Activated naive CD8-positive, alpha-beta T cell (primary cell): Measurements from ENCODE around the gene VEGFA.

Experiments used
- H3K27ac Mint-ChIP-seq: one replicate; pipeline ENCODE4 v1.8.0; 2021; ENCODE audit warnings: mixed read lengths
- H3K27me3 Mint-ChIP-seq: one replicate; pipeline ENCODE4 v1.8.0; 2021; ENCODE audit warnings: mixed read lengths
- H3K36me3 Mint-ChIP-seq: one replicate; pipeline ENCODE4 v1.8.0; 2021; ENCODE audit warnings: mixed read lengths
- H3K4me1 Mint-ChIP-seq: one replicate; pipeline ENCODE4 v1.8.0; 2021; ENCODE audit warnings: low read depth, mixed read lengths
- H3K4me3 Mint-ChIP-seq: one replicate; pipeline ENCODE4 v1.8.0; 2021; ENCODE audit warnings: mild to moderate bottlenecking, mixed read lengths
- H3K9me3 Mint-ChIP-seq: one replicate; pipeline ENCODE4 v1.8.0; 2021; ENCODE audit warnings: low read depth, mixed read lengths

The VEGFA gene

GRCh38 chr6:43771858-43772680, 2.1 kb downstream of the VEGFA start:
- peak overlapping the region; percentile 88 for H3K27ac Mint-ChIP-seq
- H3K9me3 Mint-ChIP-seq, result no peaks in the 10 kb centered on the region
- H3K4me1 Mint-ChIP-seq, result peaks cover 30% of the 10 kb centered on the region
- H3K4me3 Mint-ChIP-seq, result peak overlapping the region; percentile 90
- peaks cover 6% of the 10 kb centered on the region for H3K27me3 Mint-ChIP-seq
- no peaks in the 10 kb centered on the region for H3K36me3 Mint-ChIP-seq

GRCh38 chr6:43772681-43773049, 2.7 kb downstream of the VEGFA start:
- H3K27me3 Mint-ChIP-seq, result peaks cover 6% of the 10 kb centered on the region
- H3K9me3 Mint-ChIP-seq, result no peaks in the 10 kb centered on the region
- peaks cover 2% of the 10 kb centered on the region for H3K36me3 Mint-ChIP-seq
- peaks cover 30% of the 10 kb centered on the region for H3K4me1 Mint-ChIP-seq
- H3K27ac Mint-ChIP-seq, result peak overlapping the region; percentile 88
- H3K4me3 Mint-ChIP-seq, result peak overlapping the region; percentile 90

GRCh38 chr6:43773050-43773979, 3.3 kb downstream of the VEGFA start:
- Mint-ChIP-seq H3K27me3 (peaks cover 6% of the 10 kb centered on the region), H3K9me3 (no peaks in the 10 kb centered on the region), H3K36me3 (peaks cover 2% of the 10 kb centered on the region), H3K4me1 (peaks cover 30% of the 10 kb centered on the region), H3K27ac (peak overlapping the region; percentile 2), H3K4me3 (peak overlapping the region; percentile 90)

GRCh38 chr6:43773980-43774775, 4.2 kb downstream of the VEGFA start:
- Mint-ChIP-seq H3K36me3 (peaks cover 2% of the 10 kb centered on the region), H3K9me3 (no peaks in the 10 kb centered on the region), H3K4me1 (peaks cover 30% of the 10 kb centered on the region), H3K27ac (no peak overlapping the region), H3K4me3 (no peak overlapping the region), H3K27me3 (peaks cover 6% of the 10 kb centered on the region)

GRCh38 chr6:43774776-43775534, 4.9 kb downstream of the VEGFA start:
- Mint-ChIP-seq H3K4me1 (peaks cover 27% of the 10 kb centered on the region), H3K27me3 (peaks cover 6% of the 10 kb centered on the region), H3K27ac (no peak overlapping the region), H3K36me3 (peaks cover 2% of the 10 kb centered on the region), H3K9me3 (no peaks in the 10 kb centered on the region), H3K4me3 (no peak overlapping the region)

- H3K27me3 Mint-ChIP-seq, result peaks cover 6% of the 10 kb centered on the region
- H3K4me1 Mint-ChIP-seq, result peaks cover 25% of the 10 kb centered on the region
- no peaks in the 10 kb centered on the region for H3K9me3 Mint-ChIP-seq
- H3K36me3 Mint-ChIP-seq, result peaks cover 2% of the 10 kb centered on the region
- no peak overlapping the region for H3K27ac Mint-ChIP-seq
- no peak overlapping the region for H3K4me3 Mint-ChIP-seq
These were observed 5.5 kb downstream of the VEGFA start for GRCh38 chr6:43775535-43775885.

- peaks cover 6% of the 10 kb centered on the region for H3K27me3 Mint-ChIP-seq
- H3K36me3 Mint-ChIP-seq, result peaks cover 2% of the 10 kb centered on the region
- no peak overlapping the region for H3K27ac Mint-ChIP-seq
- H3K9me3 Mint-ChIP-seq, result no peaks in the 10 kb centered on the region
- H3K4me3 Mint-ChIP-seq, result no peak overlapping the region
- peaks cover 25% of the 10 kb centered on the region for H3K4me1 Mint-ChIP-seq
These were observed 6.2 kb downstream of the VEGFA start for GRCh38 chr6:43776115-43776798.

GRCh38 chr6:43776799-43777776, 7.1 kb downstream of the VEGFA start:
- H3K9me3 Mint-ChIP-seq, result no peaks in the 10 kb centered on the region
- no peak overlapping the region for H3K27ac Mint-ChIP-seq
- H3K36me3 Mint-ChIP-seq, result peaks cover 5% of the 10 kb centered on the region
- peaks cover 6% of the 10 kb centered on the region for H3K27me3 Mint-ChIP-seq
- H3K4me1 Mint-ChIP-seq, result peaks cover 24% of the 10 kb centered on the region
- H3K4me3 Mint-ChIP-seq, result no peak overlapping the region

- peaks cover 5% of the 10 kb centered on the region for H3K36me3 Mint-ChIP-seq
- no peak overlapping the region for H3K27ac Mint-ChIP-seq
- H3K27me3 Mint-ChIP-seq, result peaks cover 6% of the 10 kb centered on the region
- no peak overlapping the region for H3K4me3 Mint-ChIP-seq
- H3K9me3 Mint-ChIP-seq, result no peaks in the 10 kb centered on the region
- peaks cover 17% of the 10 kb centered on the region for H3K4me1 Mint-ChIP-seq
These were observed 8.3 kb downstream of the VEGFA start for GRCh38 chr6:43778131-43778855.

- Mint-ChIP-seq H3K9me3 (no peaks in the 10 kb centered on the region), H3K27me3 (peaks cover 2% of the 10 kb centered on the region), H3K36me3 (peaks cover 5% of the 10 kb centered on the region), H3K4me1 (peaks cover 13% of the 10 kb centered on the region), H3K4me3 (no peak overlapping the region), H3K27ac (no peak overlapping the region)
These were observed 9.2 kb downstream of the VEGFA start for GRCh38 chr6:43778976-43779851.

- peaks cover 5% of the 10 kb centered on the region for H3K36me3 Mint-ChIP-seq
- no peak overlapping the region for H3K4me3 Mint-ChIP-seq
- H3K9me3 Mint-ChIP-seq, result no peaks in the 10 kb centered on the region
- H3K27me3 Mint-ChIP-seq, result no peaks in the 10 kb centered on the region
- H3K27ac Mint-ChIP-seq, result no peak overlapping the region
- H3K4me1 Mint-ChIP-seq, result peaks cover 8% of the 10 kb centered on the region
These were observed 9.8 kb downstream of the VEGFA start for GRCh38 chr6:43779852-43780236.

GRCh38 chr6:43780293-43780692, 10.3 kb downstream of the VEGFA start:
- no peak overlapping the region for H3K4me3 Mint-ChIP-seq
- H3K27me3 Mint-ChIP-seq, result no peaks in the 10 kb centered on the region
- no peaks in the 10 kb centered on the region for H3K9me3 Mint-ChIP-seq
- H3K27ac Mint-ChIP-seq, result no peak overlapping the region
- H3K36me3 Mint-ChIP-seq, result peaks cover 7% of the 10 kb centered on the region
- peaks cover 8% of the 10 kb centered on the region for H3K4me1 Mint-ChIP-seq
